H9 (cell line): ENCODE results near the gene PIP5K1C. TPM values are rescaled to one million over a fixed set of nuclear protein-coding genes. Genes with fewer than 3 reads are reported as not detected.

ENCODE experiments used
- DNase-seq: peaks from one replicate; pipeline ENCODE4 v3.0.0-alpha.2; 2017
- H2AFZ ChIP-seq: one replicate; pipeline ENCODE4 v1.6.1; 2013; ENCODE audit warnings: mild to moderate bottlenecking, low read length, control low read depth, moderate library complexity
- H2AK5ac ChIP-seq: 2 replicates; pipeline ENCODE4 v1.6.1; 2013; ENCODE audit warnings: low read length, control low read depth, mixed read lengths; ENCODE audit not compliant: insufficient read length
- H2BK120ac ChIP-seq: one replicate; pipeline ENCODE4 v1.6.1; 2013; ENCODE audit warnings: low read depth, mild to moderate bottlenecking, low read length, control low read depth, inconsistent platforms; ENCODE audit not compliant: poor library complexity, severe bottlenecking
- H2BK12ac ChIP-seq: 2 replicates; pipeline ENCODE4 v1.6.1; 2013; ENCODE audit warnings: low read length, control low read depth, mixed read lengths, low read depth; ENCODE audit not compliant: insufficient read length
- H2BK15ac ChIP-seq: 2 replicates; pipeline ENCODE4 v1.6.1; 2013; ENCODE audit warnings: low read depth, low read length, control low read depth
- H2BK20ac ChIP-seq: one replicate; pipeline ENCODE4 v1.6.1; 2013; ENCODE audit warnings: low read depth, mild to moderate bottlenecking, low read length, control low read depth, inconsistent platforms; ENCODE audit not compliant: poor library complexity, severe bottlenecking
- H2BK5ac ChIP-seq: 2 replicates; pipeline ENCODE4 v1.6.1; 2013; ENCODE audit warnings: low read length, control low read depth, mixed read lengths; ENCODE audit not compliant: insufficient read length
- H3K14ac ChIP-seq: 2 replicates; pipeline ENCODE4 v1.6.1; 2013; ENCODE audit warnings: low read length, control low read depth; ENCODE audit not compliant: insufficient read depth
- H3K18ac ChIP-seq: 2 replicates; pipeline ENCODE4 v1.6.1; 2013; ENCODE audit warnings: low read depth, mild to moderate bottlenecking, mixed read lengths, low read length, control low read depth; ENCODE audit not compliant: insufficient read length
- H3K23ac ChIP-seq: 2 replicates; pipeline ENCODE4 v1.6.1; 2013; ENCODE audit warnings: low read length, control low read depth, mixed read lengths, low read depth; ENCODE audit not compliant: insufficient read length
- H3K23me2 ChIP-seq: 2 replicates; pipeline ENCODE4 v1.6.1; 2013; ENCODE audit warnings: low read depth, mild to moderate bottlenecking, mixed read lengths, low read length, control low read depth; ENCODE audit not compliant: insufficient read length, poor library complexity, severe bottlenecking
- H3K27ac ChIP-seq: 2 replicates; pipeline ENCODE4 v1.5.1; 2013; ENCODE audit warnings: low read length, control low read depth, mixed read lengths, low read depth; ENCODE audit not compliant: insufficient read length
- H3K27me3 ChIP-seq: 2 replicates; pipeline ENCODE4 v1.6.1; 2013; ENCODE audit warnings: low read length, control low read depth, inconsistent platforms; ENCODE audit not compliant: insufficient read depth
- H3K4ac ChIP-seq: 2 replicates; pipeline ENCODE4 v1.6.1; 2013; ENCODE audit warnings: low read depth, mild to moderate bottlenecking, control low read depth, inconsistent platforms, low read length, moderate library complexity
- H3K4me1 ChIP-seq: 2 replicates; pipeline ENCODE4 v1.6.1; 2013; ENCODE audit warnings: low read length, control low read depth, inconsistent platforms; ENCODE audit not compliant: insufficient read depth
- H3K4me2 ChIP-seq: 2 replicates; pipeline ENCODE4 v1.6.1; 2013; ENCODE audit warnings: low read length, control low read depth, mixed read lengths; ENCODE audit not compliant: insufficient read length, insufficient read depth
- H3K56ac ChIP-seq: 2 replicates; pipeline ENCODE4 v1.6.1; 2013; ENCODE audit warnings: low read depth, mild to moderate bottlenecking, mixed read lengths, low read length, control low read depth; ENCODE audit not compliant: insufficient read length
- H3K79me1 ChIP-seq: 2 replicates; pipeline ENCODE4 v1.6.1; 2013; ENCODE audit warnings: low read depth, mild to moderate bottlenecking, moderate library complexity, low read length, control low read depth, inconsistent platforms; ENCODE audit not compliant: insufficient read depth, poor library complexity, severe bottlenecking
- H3K79me2 ChIP-seq: 2 replicates; pipeline ENCODE4 v1.6.1; 2013; ENCODE audit warnings: low read length, control low read depth, inconsistent platforms; ENCODE audit not compliant: insufficient read depth
- H3K9ac ChIP-seq: 2 replicates; pipeline ENCODE4 v1.6.1; 2013; ENCODE audit warnings: low read length, control low read depth, mixed read lengths; ENCODE audit not compliant: insufficient read length; ENCODE audit errors: extremely low read depth
- H3K9me3 ChIP-seq: one replicate; pipeline ENCODE4 v1.6.1; 2013; ENCODE audit warnings: low read depth, low read length, inconsistent platforms; ENCODE audit not compliant: control insufficient read depth
- H3T11ph ChIP-seq: one replicate; pipeline ENCODE4 v1.6.1; 2013; ENCODE audit warnings: mild to moderate bottlenecking, low read length, control low read depth, inconsistent platforms
- H4K20me1 ChIP-seq: one replicate; pipeline ENCODE4 v1.6.1; 2013; ENCODE audit not compliant: control insufficient read depth, insufficient read length, insufficient read depth
- H4K5ac ChIP-seq: 2 replicates; pipeline ENCODE4 v1.6.1; 2013; ENCODE audit warnings: low read depth, mild to moderate bottlenecking, mixed read lengths, low read length, control low read depth; ENCODE audit not compliant: insufficient read length
- H4K8ac ChIP-seq: replicated peaks from 2 replicates; pipeline ENCODE4 v1.6.1; 2013; ENCODE audit warnings: low read length, control low read depth, mixed read lengths, low read depth; ENCODE audit not compliant: insufficient read length
- H4K91ac ChIP-seq: 2 replicates; pipeline ENCODE4 v1.6.1; 2013; ENCODE audit warnings: low read depth, mild to moderate bottlenecking, moderate library complexity, mixed read lengths, low read length, control low read depth; ENCODE audit not compliant: insufficient read length
- H3K27ac Mint-ChIP-seq, 3 experiments: 2 replicates in 2 of 3; 3 replicates in 1 of 3; pipeline ENCODE4 v1.8.0; 2020 to 2021; ENCODE audit warnings: mixed read lengths in 3 of 3, mild to moderate bottlenecking in 1 of 3, moderate library complexity in 1 of 3
- H3K27me3 Mint-ChIP-seq: 2 replicates; pipeline ENCODE4 v1.8.0; 2021; ENCODE audit warnings: low read depth, mild to moderate bottlenecking, moderate library complexity, mixed read lengths
- H3K36me3 Mint-ChIP-seq, 3 experiments: 2 replicates in 2 of 3; 3 replicates in 1 of 3; pipeline ENCODE4 v1.8.0; 2020 to 2021; ENCODE audit warnings: low read depth in 3 of 3, mixed read lengths in 3 of 3; ENCODE audit not compliant: insufficient read depth in 1 of 3
- H3K4me1 Mint-ChIP-seq, 2 experiments: 2 replicates each; pipeline ENCODE4 v1.8.0; 2020; ENCODE audit warnings: mixed read lengths in 2 of 2
- H3K4me3 Mint-ChIP-seq, 2 experiments: 2 replicates in 1 of 2; 3 replicates in 1 of 2; pipeline ENCODE4 v1.8.0; 2020 to 2021; ENCODE audit warnings: mild to moderate bottlenecking in 2 of 2, mixed read lengths in 2 of 2, moderate library complexity in 1 of 2
- H3K9me3 Mint-ChIP-seq, 2 experiments: 2 replicates in 1 of 2; 3 replicates in 1 of 2; pipeline ENCODE4 v1.8.0; 2020; ENCODE audit warnings: mild to moderate bottlenecking in 2 of 2, mixed read lengths in 2 of 2, moderate library complexity in 1 of 2
- whole genome bisulfite sequencing: extraction: QIAGEN DNeasy Blood & Tissue Kit; methylation state at CpG from one replicate; pipeline ENCODE4 v1.1.7; 2013; ENCODE audit warnings: missing lambda C conversion rate, low lambda C conversion rate, mixed read lengths; ENCODE audit not compliant: insufficient read length; ENCODE audit errors: extremely low coverage; 5-methylcytosine and 5-hydroxymethylcytosine counted together
- total RNA-seq: library from RNA; stranded (reverse); gene quantifications from 2 replicates; pipeline ENCODE4 v1.2.1, GENCODE V29; 2021
- TF ChIP-seq, protein P1 (sequence below): fragments of 200-600 bp; sonication (generic); conservative IDR thresholded peaks from 3 replicates; pipeline ENCODE4 v1.8.0; 2021; ENCODE audit warnings: antibody characterized with exemption, mild to moderate bottlenecking

PIP5K1C gene
- total RNA-seq, 1 experiment from 2014 or later, result 41.7 TPM

DNA sequence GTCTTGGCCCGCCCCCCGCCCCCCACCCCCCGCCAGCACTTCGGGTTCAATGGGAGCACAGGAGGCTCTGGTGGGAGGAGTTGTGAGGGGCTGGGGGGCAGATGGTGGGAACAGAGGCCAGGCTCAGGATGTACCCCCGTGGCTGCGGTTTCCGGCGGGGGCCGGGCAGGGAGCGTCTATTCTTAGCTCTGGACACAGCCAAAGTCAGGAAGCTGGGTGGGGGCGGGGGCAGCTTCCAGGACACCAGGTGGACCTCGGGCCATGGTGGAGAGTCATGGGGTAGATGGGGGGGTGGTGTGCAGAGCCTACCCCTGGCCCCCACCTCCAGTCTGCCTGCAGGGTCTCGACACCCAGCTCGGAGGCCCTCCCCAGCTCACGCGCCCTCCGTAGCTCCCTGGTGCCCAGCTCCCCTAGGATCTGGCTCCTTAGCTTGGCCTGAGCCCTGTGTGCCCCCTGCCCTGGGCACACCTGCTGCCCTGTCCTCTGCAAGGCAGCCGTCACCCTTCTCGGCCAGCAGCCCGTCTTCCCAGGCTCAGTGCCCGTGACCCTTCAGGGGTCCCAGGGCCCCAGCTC is 91.4 kb downstream of the PIP5K1C start:
- Mint-ChIP-seq H3K27me3 (peaks cover 2% of the 10 kb centered on the region), H3K27ac (no peak overlapping the region), H3K9me3 (no peaks in the 10 kb centered on the region), H3K4me3 (no peak overlapping the region), H3K36me3 (peaks cover 7 to 12% (median 7%) of the 10 kb centered on the region in 3 experiments; a peak in 6 of 7 replicates), H3K4me1 (peaks cover 12% of the 10 kb centered on the region in 2 experiments)
- H4K20me1 ChIP-seq, result no peaks in the 10 kb centered on the region
- H3K27ac ChIP-seq, result no peak overlapping the region
- H3K79me2 ChIP-seq, result no peaks in the 10 kb centered on the region
- H3K4me1 ChIP-seq, result no peaks in the 10 kb centered on the region; the same call in 1 of the 2 replicates
- H3K4me2 ChIP-seq, result no peak overlapping the region
- H2AFZ ChIP-seq, result no peak overlapping the region
- H3K23ac ChIP-seq, result no peak overlapping the region
- WGBS, result no CpG with 5 or more reads among the region's 21 CpGs
- no peak overlapping the region for H3T11ph ChIP-seq
- H3K14ac ChIP-seq, result no peak overlapping the region; the same call in 1 of the 2 replicates
- no peak overlapping the region for H2BK12ac ChIP-seq
- peaks cover 5% of the 10 kb centered on the region; the same call in 1 of the 2 replicates for H3K27me3 ChIP-seq
- H2BK5ac ChIP-seq, result no peak overlapping the region
- no peak overlapping the region for H3K18ac ChIP-seq
- no peaks in the 10 kb centered on the region for H3K9me3 ChIP-seq
- H4K91ac ChIP-seq, result no peak overlapping the region
- no peak for DNase-seq
- no peak overlapping the region for H2BK15ac ChIP-seq
- H2BK120ac ChIP-seq, result no peak overlapping the region
- H2AK5ac ChIP-seq, result no peak overlapping the region
- TF ChIP-seq, protein P1, sequence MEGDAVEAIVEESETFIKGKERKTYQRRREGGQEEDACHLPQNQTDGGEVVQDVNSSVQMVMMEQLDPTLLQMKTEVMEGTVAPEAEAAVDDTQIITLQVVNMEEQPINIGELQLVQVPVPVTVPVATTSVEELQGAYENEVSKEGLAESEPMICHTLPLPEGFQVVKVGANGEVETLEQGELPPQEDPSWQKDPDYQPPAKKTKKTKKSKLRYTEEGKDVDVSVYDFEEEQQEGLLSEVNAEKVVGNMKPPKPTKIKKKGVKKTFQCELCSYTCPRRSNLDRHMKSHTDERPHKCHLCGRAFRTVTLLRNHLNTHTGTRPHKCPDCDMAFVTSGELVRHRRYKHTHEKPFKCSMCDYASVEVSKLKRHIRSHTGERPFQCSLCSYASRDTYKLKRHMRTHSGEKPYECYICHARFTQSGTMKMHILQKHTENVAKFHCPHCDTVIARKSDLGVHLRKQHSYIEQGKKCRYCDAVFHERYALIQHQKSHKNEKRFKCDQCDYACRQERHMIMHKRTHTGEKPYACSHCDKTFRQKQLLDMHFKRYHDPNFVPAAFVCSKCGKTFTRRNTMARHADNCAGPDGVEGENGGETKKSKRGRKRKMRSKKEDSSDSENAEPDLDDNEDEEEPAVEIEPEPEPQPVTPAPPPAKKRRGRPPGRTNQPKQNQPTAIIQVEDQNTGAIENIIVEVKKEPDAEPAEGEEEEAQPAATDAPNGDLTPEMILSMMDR, result no peak
- H4K5ac ChIP-seq, result no peak overlapping the region
- no peak overlapping the region for H3K4ac ChIP-seq
- H3K9ac ChIP-seq, result no peak overlapping the region
- H3K23me2 ChIP-seq, result peaks cover 2% of the 10 kb centered on the region
- H3K79me1 ChIP-seq, result no peaks in the 10 kb centered on the region
- no peak overlapping the region for H2BK20ac ChIP-seq
- no peak overlapping the region for H3K56ac ChIP-seq
- H4K8ac ChIP-seq, result no peak overlapping the region
